ENCODE data around the gene PLCL2.

Gene PLCL2

GRCh38 chr3:16912400-16913263 is 27.9 kb downstream of the PLCL2 start:
- in situ Hi-C loops (cut with HindIII; ENCODE audit: low sequenced_read_pairs): no loop called here

GRCh38 chr3:16913264-16913580 is 28.5 kb downstream of the PLCL2 start:
- in situ Hi-C loops (cut with HindIII; ENCODE audit: low sequenced_read_pairs): no loop called here

GRCh38 chr3:16916840-16917239 is 32.1 kb downstream of the PLCL2 start:
- in situ Hi-C loops (cut with HindIII; ENCODE audit: low sequenced_read_pairs): no loop called here

GRCh38 chr3:16917256-16917935 is 32.6 kb downstream of the PLCL2 start:
- in situ Hi-C loops (cut with HindIII; ENCODE audit: low sequenced_read_pairs): no loop called here

- in situ Hi-C loops (cut with HindIII; ENCODE audit: low sequenced_read_pairs): no loop called here
Observed at GRCh38 chr3:16917980-16918682, 33.4 kb downstream of the PLCL2 start.

GRCh38 chr3:16918683-16919025 is 33.9 kb downstream of the PLCL2 start:
- in situ Hi-C loops (cut with HindIII; ENCODE audit: low sequenced_read_pairs): no loop called here

GRCh38 chr3:16923112-16923511 is 38.4 kb downstream of the PLCL2 start:
- in situ Hi-C loops (cut with HindIII; ENCODE audit: low sequenced_read_pairs): no loop called here

- in situ Hi-C loops (cut with HindIII; ENCODE audit: low sequenced_read_pairs): no loop called here
Observed at GRCh38 chr3:16927485-16927884, 42.7 kb downstream of the PLCL2 start.

- in situ Hi-C loops (cut with HindIII; ENCODE audit: low sequenced_read_pairs): no loop called here
Observed at GRCh38 chr3:16928386-16929132, 43.8 kb downstream of the PLCL2 start.

GRCh38 chr3:16929311-16929710 is 44.6 kb downstream of the PLCL2 start:
- in situ Hi-C loops (cut with HindIII; ENCODE audit: low sequenced_read_pairs): no loop called here

GRCh38 chr3:16932877-16933276 is 48.1 kb downstream of the PLCL2 start:
- in situ Hi-C loops (cut with HindIII; ENCODE audit: low sequenced_read_pairs): no loop called here

GRCh38 chr3:16935781-16936180 is 51.0 kb downstream of the PLCL2 start:
- in situ Hi-C loops (cut with HindIII; ENCODE audit: low sequenced_read_pairs): no loop called here

- in situ Hi-C loops (cut with HindIII; ENCODE audit: low sequenced_read_pairs): no loop called here
Observed at GRCh38 chr3:16936233-16936632, 51.5 kb downstream of the PLCL2 start.

GRCh38 chr3:16936676-16937230 is 52.0 kb downstream of the PLCL2 start:
- in situ Hi-C loops (cut with HindIII; ENCODE audit: low sequenced_read_pairs): no loop called here

- in situ Hi-C loops (cut with HindIII; ENCODE audit: low sequenced_read_pairs): no loop called here
Observed at GRCh38 chr3:16937326-16937845, 52.6 kb downstream of the PLCL2 start.

GRCh38 chr3:16940769-16941700 is 56.3 kb downstream of the PLCL2 start:
- in situ Hi-C loops (cut with HindIII; ENCODE audit: low sequenced_read_pairs): no loop called here

GRCh38 chr3:16942955-16943354 is 58.2 kb downstream of the PLCL2 start:
- in situ Hi-C loops (cut with HindIII; ENCODE audit: low sequenced_read_pairs): no loop called here

- in situ Hi-C loops (cut with HindIII; ENCODE audit: low sequenced_read_pairs): no loop called here
Observed at GRCh38 chr3:16943857-16944256, 59.1 kb downstream of the PLCL2 start.

GRCh38 chr3:16944356-16944755 is 59.6 kb downstream of the PLCL2 start:
- in situ Hi-C loops (cut with HindIII; ENCODE audit: low sequenced_read_pairs): no loop called here

GRCh38 chr3:16945330-16945729 is 60.6 kb downstream of the PLCL2 start:
- in situ Hi-C loops (cut with HindIII; ENCODE audit: low sequenced_read_pairs): no loop called here

All from DLD1 (cell line).